GM12874 (cell line): ENCODE results near the gene PTPRD.

Experiments used
- CTCF ChIP-seq: IDR thresholded peaks from 2 replicates; pipeline ENCODE4 v1.5.1; 2011; ENCODE audit warnings: low read depth, mild to moderate bottlenecking, control low read depth, low read length, moderate library complexity; ENCODE audit not compliant: insufficient read depth

PTPRD gene

GRCh38 chr9:10562581-10563343 lies 50.0 kb downstream of the PTPRD start:
- no peak for TF ChIP-seq CTCF

GRCh38 chr9:10548348-10548747 lies 64.5 kb downstream of the PTPRD start:
- TF ChIP-seq CTCF: no peak

DNA sequence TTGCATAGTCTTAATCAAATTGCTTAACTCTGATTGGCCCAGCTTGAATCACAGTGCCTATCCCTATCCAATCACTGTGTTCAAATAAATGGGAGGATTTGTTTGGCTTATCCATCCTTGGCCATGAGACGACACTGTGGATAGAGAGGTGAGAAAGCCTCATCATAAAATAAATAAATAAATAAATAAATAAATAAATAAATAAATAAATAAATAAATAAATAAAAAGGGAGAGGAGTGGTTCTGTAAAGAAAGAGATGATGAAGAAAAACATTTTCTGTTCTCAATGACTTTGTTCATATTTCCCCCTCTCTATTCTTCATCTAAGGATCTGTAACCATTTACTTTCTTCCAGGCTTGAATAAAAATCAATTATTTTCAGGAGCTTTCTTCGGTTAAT lies 74.7 kb downstream of the PTPRD start:
- no peak for TF ChIP-seq CTCF

- no peak for TF ChIP-seq CTCF
These were observed 78.0 kb downstream of the PTPRD start for GRCh38 chr9:10534850-10535249.

DNA sequence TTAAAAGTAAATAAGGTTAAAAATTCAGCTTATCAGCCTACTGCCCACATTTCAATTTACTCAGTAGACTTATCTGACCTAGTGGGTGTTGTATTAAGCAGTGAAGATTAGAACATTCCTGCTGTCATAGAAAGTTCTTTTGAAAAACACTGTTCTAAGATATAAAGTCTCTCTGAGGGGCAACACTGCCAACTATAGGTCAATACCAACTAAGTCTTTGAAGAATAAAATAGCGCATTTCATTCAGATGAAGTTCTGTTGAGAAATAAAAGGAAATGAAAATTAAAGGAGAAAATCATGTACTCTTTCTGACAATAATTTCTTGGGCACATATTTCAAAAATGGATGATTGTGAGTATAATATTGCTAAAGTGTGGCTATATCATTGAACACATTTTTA lies 86.8 kb downstream of the PTPRD start:
- TF ChIP-seq CTCF: no peak

DNA sequence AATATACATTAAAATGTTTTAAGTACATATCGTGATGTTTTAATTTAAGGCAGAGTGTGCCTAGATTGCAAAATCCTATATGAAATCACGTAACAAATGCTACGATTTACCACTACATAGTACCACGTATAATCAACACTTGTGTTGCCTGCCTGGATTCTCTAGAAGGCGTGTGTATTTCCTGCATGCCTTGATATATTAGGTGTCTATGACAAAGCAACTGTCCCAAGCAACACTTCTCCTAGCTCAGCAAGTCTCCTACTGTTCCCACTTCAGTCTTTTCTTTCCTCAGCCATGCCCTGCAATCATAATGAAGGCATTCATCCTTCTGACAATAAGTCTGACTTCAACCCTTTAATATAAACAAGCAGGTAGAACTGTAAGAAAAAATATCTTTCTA lies 89.6 kb downstream of the PTPRD start:
- no peak for TF ChIP-seq CTCF

DNA sequence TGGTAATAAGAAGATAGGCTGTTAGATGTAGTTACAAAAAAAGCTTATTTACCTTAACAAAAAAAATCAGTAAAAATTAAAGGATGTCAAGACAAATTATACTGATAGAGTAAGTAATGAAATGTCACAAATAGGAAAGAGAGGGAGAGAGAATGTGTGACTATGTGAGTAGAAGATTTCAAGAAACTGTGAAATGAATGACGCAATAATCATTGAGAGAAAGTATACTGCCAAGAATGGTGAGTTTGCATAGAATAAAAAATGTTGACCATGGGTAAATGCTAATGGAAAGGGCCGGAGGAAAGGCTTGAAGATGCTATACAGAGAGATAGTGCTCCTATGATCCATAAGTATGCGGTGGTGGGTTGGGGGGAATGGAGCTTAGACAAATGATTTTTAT lies 100.7 kb downstream of the PTPRD start:
- TF ChIP-seq CTCF: no peak
